HG03045 (cell line): ENCODE data around the gene BACH2.
"Not testable (repeated sequence)": the region's sequence is repeated elsewhere in the genome, so short reads cannot be mapped to it uniquely, and the experiment has no call there.

ENCODE experiments used
- ATAC-seq: cut with Tn5 transposase; IDR thresholded peaks from one replicate; pipeline ENCODE4 v1.9.1; 2021; ENCODE audit warnings: mild to moderate bottlenecking, moderate library complexity; ENCODE audit not compliant: unreplicated experiment

Gene BACH2

DNA sequence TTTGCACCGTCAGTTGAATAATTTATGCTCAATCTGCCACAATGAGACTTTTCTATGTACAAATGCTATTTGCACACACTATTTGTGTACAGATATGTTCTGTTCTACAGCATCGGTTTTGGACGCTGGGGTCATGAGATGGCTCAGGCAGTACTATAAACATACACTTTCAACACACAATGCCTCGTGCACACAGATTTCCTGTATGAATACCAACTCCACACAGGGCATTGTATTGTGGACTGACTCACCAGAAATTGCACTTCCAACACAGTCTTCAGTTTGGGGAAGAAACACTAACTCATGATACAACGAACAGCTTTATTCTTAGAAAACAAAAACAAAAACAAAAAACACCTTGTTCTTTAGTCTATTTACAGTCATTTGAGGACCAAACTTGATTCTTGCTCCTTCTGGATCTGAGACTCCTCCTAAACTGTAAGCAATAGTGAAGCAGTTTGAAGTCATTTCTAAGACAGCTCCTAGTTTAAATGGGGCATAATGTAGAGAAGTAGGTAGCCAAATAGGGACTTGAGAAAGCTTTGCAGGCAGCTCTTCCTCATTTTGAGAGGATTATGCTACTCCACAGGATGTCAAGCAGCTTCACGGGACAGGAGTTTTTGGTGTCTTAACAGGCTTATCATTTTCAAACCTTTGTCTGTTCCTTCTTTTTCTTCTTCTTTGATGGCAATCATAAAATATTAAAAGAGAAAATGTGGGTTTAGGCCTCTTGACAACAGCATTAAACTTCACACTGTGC is 368.7 kb downstream of the BACH2 start:
- ATAC-seq: no peak

DNA sequence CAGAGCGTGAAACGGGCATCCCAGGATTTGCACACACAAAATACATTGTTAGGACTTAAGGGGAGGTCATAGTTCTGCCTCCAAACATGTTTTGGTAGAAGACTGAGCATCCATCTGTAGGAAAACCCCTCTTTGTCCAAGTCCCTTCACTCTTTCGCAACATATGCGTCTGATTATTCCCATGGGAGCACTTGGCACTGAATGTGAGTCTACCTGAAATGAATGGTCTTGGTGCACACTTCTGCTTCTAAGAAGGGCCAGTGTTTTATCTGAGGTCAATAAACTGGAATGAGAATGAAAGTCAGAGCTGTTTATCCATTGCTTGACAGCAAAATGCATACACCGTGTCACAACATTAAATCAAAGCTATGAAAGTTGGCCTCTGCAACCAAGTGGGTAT is 369.4 kb downstream of the BACH2 start:
- ATAC-seq: no peak

DNA sequence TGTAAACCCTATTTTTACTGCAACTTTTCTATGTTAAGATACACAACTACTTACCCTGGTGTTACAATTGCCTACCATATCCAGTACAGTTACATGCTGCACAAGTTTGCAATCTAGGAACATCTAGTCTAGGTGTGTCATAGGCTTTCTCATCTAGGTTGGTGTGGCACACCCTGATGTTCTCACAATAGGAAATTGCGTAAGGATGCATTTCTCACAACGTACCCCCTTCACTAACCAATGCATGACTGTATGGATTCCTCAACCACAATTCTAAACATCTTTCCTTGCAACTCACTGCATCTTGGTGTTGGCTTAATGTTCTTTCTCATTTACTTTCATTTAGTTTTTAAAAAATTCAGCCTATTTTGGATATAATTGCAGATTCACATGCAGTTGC is 370.8 kb downstream of the BACH2 start:
- no peak for ATAC-seq

DNA sequence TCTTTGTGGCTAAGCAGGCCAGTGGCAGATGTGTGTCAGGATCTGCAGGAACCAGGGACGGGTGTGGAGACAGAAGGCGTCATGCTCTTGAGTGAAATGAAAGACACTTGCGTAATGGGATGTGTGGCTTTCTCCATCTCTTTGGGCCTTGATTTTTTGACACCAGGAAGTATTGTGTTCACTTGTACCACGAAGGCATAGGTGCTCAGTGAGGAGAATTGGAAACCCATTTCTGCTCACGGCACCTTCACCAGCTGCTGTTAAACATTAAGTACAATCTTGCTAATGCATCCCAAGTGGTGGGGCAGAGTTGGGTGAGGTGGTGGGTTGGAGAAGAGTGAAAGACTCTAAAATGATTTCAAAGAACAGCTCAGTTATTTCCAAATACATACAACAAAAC is 372.4 kb downstream of the BACH2 start:
- no peak for ATAC-seq

- no peak for ATAC-seq
These were observed 375.0 kb downstream of the BACH2 start for GRCh38 chr6:89921691-89922090.

DNA sequence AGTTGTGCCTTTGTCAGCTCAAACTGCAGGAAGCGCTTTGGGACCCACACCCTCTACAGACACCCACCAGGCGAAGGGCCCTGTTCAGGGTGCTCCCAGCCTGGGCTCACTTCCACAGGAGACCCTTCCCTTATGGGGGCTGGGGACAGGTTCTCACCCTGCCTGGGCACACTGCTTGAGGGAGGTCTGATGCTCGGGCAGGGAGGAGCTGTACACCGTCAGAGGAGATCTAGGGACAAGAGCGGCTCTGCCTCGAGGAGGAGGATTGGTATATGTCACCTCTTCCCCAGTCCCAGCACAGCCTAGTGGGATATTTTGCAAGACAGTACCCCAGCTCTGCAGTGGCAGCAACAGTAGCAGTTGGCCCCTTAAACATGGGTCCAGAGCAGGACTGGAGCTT is 375.4 kb downstream of the BACH2 start:
- ATAC-seq: no peak

DNA sequence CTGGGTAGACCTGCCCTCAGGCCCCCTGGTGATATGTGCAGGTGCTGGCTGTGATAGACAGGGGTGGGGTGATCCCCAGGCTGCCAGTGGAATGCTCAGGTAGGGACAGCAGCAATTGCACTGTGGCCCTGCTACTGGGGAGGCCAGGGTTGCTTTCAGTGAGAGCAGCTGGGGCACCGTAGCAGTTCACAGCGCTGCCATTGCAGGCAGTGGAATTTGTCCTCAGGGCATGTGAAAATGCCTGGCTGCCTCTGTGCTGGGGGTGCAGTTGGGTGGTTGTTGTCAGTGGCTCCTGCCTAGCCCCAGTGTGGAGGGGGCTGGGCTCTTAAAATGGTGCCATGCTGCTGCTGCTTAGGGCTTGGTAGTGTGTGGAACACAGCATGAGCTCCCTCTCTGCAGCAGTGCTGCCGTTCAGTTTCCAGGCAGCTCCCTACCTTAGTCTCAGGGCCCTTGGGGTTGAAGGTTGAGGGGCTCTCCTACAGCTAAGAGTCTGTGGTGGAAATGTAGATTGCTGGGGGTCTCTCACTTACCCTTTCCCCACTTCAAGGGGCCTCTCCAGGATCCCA is 378.8 kb downstream of the BACH2 start:
- ATAC-seq: no peak

DNA sequence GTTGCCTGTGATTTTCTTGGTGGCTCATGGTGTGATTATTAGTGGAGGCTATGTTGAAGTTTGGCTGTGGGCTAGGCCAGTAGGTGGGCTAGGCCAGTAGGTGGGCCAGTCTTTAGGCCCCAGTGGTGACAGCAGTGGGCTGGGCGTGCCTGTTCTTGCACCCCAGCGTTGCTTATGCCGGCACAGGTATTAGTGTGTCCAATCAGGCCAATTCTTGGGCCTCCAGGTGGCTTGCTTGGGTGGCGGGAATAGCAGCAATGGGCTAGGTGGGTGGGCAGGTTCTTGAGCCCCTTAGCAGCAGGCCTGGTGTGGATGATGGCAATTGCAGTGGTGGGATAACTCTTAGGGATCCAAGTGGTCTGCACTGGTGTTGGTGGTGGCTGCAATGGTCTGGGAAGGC is 379.4 kb downstream of the BACH2 start:
- no peak for ATAC-seq

DNA sequence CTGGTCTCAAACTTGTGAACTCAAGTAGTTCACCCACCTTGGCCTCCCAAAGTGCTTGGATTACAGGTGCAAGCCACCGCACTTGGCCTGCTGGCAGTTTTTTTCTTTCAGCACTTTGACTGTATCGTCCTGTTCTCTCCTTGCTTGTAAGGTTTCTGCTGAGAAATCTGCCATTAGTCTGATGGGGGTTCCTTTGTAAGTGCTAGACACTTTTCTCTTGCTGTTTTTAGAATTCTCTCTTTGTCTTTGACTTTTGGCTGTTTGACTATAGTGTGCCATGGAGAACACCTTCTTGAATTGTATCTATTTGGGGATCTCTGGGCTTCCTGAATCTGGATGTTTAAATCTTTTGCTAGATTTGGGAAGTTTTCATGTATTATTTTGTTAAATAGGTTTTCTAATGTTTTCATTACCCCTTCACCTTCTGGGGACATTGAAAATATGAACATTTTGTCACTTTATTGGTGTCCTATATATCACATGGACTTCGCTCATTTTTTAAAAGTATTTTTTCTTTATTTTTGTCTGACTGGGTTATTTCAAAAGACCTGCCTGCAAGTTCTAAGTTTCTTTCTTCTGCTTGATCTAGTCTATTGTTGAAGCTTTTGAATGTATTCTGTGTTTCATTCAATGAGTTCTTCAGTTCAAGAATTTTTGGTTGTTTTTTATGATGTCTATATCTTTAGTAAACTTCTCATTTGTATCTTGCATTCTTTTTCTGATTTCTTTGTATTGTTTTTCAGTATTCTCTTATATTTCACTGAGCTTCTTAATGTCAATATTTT is 380.3 kb downstream of the BACH2 start:
- ATAC-seq: no peak

GRCh38 chr6:89910902-89911240 is 385.8 kb downstream of the BACH2 start:
- ATAC-seq: no peak

DNA sequence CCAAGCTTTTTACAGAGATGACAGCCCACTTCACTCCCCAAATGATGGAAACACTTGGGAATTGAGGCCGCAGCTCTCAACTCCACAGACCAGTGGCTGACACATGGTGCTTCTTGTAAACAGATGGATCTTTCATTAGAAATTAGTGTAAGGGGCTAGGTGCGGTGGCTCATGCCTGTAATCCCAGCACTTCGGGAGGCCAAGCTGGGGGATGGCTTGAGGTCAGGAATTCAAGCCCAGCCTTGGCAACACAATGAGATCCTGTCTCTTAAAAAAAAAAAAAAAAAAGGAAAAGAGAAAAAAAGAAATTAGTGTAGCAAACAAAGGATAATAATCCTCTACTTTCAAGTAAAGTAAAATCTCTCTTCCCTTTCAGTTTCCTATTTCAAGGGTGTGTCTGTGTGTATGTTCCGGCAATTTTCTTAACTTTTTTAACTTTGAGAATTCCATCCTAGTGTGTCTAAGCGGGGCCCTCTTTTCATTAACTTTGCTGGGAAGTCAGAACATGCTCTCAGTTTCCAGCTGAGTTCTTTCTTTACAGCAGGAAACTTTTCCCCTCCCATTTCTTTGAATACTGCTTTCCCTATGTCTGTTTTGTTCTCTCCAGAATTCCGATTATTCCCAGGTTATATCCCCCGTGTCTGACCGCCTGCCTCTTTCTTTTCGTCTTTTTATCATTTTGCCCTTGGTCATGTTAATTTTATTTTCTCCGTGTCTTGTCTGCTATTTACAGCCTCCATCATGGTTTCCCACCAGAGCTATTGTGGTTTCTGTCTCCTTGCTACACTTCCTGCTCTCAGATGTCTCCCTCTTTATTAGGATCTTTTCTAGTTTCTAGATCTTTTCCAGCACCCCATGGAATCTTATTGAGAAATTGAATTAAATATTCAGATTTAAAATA is 386.4 kb downstream of the BACH2 start:
- not testable (repeated sequence) for ATAC-seq

GRCh38 chr6:89895276-89895874 is 401.3 kb downstream of the BACH2 start:
- ATAC-seq: no peak

GRCh38 chr6:89894169-89894568 is 402.5 kb downstream of the BACH2 start, which contains the start of gene GJA10:
Gene GJA10 (plus strand): TSS chr6:89894469. CDS start chr6:89894469, 0 bp downstream.
- no peak for ATAC-seq

DNA sequence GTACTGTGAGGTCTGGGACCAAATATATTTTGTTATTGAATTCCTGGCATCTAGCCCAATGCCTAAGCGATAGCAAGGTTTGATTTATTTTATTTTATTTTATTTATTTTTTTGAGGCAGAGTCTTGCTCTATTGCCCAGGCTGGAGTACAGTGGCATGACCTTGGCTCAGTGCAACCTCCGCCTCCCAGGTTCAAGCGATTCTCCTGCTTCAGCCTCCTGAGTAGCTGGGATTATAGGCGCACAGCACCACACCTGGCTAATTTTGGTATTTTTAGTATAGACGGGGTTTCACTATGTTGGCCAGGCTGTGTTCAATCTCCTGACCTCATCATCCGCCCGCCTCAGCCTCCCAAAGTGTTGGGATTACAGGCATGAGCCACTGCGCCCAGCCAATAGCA is 404.1 kb downstream of the BACH2 start:
- ATAC-seq: not testable (repeated sequence)

DNA sequence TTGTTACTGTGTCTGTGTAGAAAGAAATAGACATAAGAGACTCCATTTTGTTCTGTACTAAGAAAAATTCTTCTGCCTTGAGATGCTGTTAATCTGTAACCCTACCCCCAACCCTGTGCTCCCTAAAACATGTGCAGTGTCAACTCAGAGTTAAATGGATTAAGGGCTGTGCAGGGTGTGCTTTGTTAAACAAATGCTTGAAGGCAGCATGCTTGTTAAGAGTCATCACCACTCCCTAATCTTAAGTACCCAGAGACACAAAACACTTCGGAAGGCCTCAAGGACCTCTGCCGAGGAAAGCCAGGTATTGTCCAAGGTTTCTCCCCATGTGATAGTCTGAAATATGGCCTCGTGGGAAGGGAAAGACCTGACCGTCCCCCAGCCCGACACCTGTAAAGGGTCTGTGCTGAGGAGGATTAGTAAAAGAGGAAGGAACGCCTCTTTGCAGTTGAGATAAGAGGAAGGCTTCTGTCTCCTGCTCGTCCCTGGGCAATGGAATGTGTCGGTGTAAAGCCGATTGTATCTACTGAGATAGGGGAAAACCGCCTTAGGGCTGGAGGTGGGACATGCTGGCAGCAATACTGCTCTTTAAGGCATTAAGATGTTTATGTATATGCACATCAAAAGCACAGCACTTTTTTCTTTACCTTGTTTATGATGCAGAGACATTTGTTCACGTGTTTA is 405.7 kb downstream of the BACH2 start:
- not testable (repeated sequence) for ATAC-seq

- ATAC-seq: no peak
These were observed 407.8 kb downstream of the BACH2 start for GRCh38 chr6:89888871-89889270.

DNA sequence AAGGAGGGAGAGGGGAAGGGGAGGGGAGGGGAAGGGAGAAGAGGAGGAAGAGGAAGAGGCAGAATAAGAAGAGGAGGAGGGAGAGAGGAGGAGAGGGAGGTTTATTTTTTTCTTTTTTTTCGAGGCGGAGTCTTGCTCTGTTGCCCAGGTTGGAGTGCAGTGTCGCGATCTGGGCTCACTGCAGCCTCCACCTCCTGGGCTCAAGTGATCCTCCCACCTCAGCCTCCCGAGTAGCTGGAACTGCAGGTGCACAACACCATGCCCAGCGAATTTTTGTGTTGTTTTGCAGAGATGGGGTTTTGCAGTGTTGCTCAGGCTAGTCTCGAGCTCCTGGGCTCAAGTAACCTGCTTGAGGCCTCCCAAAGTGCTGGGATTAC is 408.5 kb downstream of the BACH2 start:
- no peak for ATAC-seq

DNA sequence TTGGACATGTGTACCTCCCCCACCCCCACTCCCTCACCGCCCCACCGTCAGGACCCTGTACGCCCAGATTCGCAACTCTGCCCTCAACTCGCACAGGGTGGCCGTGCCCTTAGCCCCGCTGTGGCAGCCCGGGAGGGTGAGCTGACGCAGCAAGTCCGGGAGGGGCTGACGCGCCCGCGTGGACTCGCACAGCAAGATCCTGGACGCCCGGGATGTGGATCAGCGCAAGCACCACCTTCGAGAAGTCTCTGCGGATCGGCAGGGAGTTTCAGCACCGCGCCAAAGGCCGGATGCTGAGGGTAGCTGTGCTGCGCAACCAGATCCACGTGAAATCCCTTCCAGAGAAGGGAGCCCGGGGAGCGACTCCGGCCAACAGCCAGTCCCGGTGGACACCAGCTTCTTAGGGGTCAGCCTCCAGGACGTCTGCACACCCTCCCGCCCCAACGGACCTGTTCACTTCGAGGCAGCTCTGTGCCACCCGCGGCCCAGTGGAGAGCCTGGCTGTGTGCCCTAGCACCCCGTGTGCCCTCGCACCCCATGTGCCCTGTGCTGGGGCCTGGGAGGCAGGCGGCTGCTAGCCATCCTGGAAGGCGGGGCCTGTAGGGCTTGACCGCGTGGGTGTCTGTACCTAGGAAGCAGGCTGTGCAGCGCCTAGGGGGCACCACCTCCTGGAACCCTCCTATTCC is 409.0 kb downstream of the BACH2 start:
- ATAC-seq: no peak

- ATAC-seq: no peak
These were observed 410.1 kb downstream of the BACH2 start for GRCh38 chr6:89886378-89887120.
